Brain microvascular endothelial cell (primary cell): ENCODE results near the gene SPACDR.

Source experiments
- DNase-seq: peaks from one replicate; pipeline ENCODE4 v3.0.0-alpha.2; 2020
- H3K27ac ChIP-seq: fragments of 250-450 bp; sonication (Bioruptor Pico); 2 replicates; pipeline ENCODE4 v1.5.1; 2020; ENCODE audit warnings: mild to moderate bottlenecking, moderate library complexity
- H3K27me3 ChIP-seq: fragments of 250-450 bp; sonication (Bioruptor Pico); replicated peaks from 2 replicates; pipeline ENCODE4 v1.5.1; 2020; ENCODE audit warnings: mild to moderate bottlenecking
- H3K36me3 ChIP-seq: fragments of 250-450 bp; sonication (Bioruptor Pico); replicated peaks from 2 replicates; pipeline ENCODE4 v1.5.1; 2020; ENCODE audit warnings: mild to moderate bottlenecking
- H3K4me3 ChIP-seq: 2 replicates; pipeline ENCODE4 v1.5.1; 2011; ENCODE audit warnings: low read depth, mild to moderate bottlenecking, control low read depth, low read length, moderate library complexity
- in situ Hi-C: cut with HindIII; loops from 2 replicates; pipeline ENCODE4 v1.10.0; 2017; ENCODE audit warnings: low sequenced_read_pairs, low pct_ligation_motif_present
- TF ChIP-seq, protein P1 (sequence below): IDR thresholded peaks from 2 replicates; pipeline ENCODE4 v1.5.1; 2011; ENCODE audit warnings: low read depth, mild to moderate bottlenecking, moderate library complexity, low read length, control low read depth, inconsistent platforms; ENCODE audit errors: missing control alignments

SPACDR gene

DNA sequence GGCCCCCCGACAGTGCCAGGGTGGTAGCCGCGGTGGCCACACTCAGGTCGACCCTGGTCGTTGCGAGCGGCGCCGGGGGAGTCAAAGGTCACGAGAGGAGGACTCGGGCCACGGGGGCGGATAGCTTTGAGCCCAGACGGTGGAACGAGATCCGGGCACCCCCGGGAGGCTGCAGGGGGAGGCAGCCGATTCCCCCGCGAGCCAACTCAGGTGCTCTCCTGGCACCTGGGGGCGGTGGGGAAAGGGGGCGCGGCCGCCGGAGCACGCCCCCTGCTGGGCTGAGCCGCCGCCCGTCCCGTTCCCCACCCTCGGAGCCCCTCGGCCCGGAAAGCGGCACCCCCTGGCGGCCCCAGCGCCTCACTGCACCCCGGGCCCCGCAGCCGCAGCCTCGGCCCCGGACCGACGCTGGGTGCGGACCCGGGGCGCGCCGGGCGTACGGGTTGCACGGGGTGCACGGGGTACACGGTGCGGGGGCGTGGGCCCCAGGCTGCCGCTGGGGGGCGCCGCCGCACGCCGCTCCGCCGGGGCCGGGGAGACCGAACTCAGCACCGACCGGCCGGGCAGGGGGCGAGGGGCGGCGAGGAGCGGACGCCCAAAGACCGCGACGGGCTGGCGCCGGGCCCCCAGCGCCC lies 19.1 kb upstream of the SPACDR start:
- Histone ChIP-seq H3K27ac (no peak overlapping the region), H3K4me3 (peak overlapping the region; percentile 53), H3K27me3 (no peaks in the 10 kb centered on the region), H3K36me3 (no peaks in the 10 kb centered on the region)
- in situ Hi-C loops, result no loop called here
- peak; percentile 14 for DNase-seq
- TF ChIP-seq, protein P1, sequence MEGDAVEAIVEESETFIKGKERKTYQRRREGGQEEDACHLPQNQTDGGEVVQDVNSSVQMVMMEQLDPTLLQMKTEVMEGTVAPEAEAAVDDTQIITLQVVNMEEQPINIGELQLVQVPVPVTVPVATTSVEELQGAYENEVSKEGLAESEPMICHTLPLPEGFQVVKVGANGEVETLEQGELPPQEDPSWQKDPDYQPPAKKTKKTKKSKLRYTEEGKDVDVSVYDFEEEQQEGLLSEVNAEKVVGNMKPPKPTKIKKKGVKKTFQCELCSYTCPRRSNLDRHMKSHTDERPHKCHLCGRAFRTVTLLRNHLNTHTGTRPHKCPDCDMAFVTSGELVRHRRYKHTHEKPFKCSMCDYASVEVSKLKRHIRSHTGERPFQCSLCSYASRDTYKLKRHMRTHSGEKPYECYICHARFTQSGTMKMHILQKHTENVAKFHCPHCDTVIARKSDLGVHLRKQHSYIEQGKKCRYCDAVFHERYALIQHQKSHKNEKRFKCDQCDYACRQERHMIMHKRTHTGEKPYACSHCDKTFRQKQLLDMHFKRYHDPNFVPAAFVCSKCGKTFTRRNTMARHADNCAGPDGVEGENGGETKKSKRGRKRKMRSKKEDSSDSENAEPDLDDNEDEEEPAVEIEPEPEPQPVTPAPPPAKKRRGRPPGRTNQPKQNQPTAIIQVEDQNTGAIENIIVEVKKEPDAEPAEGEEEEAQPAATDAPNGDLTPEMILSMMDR, result peak; percentile 52

DNA sequence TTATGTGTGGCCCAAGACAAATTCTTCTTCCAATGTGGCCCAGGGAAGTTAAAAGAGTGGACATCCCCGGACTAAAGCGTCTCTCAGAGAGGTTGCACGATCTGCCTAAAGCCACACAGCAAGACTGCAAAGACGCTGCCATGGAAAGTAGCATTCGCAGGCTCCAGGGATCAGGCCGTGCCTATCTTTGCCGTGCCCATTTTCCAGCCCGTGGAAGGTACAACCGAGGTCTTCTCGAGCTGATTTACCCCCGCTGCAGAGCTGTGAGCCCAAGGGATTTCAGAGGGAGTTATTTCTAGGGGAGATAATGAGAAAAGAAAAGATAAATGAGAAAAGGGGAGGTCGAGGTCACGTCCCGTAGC lies 18.6 kb upstream of the SPACDR start:
- no peaks in the 10 kb centered on the region for H3K36me3 ChIP-seq
- H3K4me3 ChIP-seq, result peak overlapping the region; percentile 53
- no peak overlapping the region for H3K27ac ChIP-seq
- TF ChIP-seq, protein P1, result no peak
- in situ Hi-C loops, result no loop called here
- no peaks in the 10 kb centered on the region for H3K27me3 ChIP-seq
- DNase-seq, result no peak

DNA sequence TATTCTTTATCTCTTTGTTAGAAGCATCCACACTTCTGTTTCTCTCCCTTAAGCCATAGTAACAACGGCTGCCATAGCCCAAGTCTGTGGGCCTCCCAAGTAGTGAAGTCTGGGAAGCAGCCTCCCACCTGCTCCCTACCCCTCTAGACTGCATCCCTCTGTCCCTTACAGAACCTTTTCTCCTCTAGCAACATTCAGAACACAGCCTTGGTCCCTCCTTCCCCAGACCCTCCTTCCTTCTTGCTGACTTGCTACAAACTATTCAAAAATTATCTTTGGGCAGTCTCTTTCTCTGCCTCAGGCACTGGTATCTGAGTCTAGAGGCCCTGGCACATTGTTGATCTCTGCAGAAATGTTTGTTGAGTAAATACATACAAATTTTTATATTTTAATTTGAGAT lies 17.4 kb upstream of the SPACDR start:
- Histone ChIP-seq H3K27ac (no peak overlapping the region), H3K36me3 (no peaks in the 10 kb centered on the region), H3K4me3 (no peak overlapping the region), H3K27me3 (no peaks in the 10 kb centered on the region)
- no peak for DNase-seq
- in situ Hi-C loops, result no loop called here
- TF ChIP-seq, protein P1, result no peak

DNA sequence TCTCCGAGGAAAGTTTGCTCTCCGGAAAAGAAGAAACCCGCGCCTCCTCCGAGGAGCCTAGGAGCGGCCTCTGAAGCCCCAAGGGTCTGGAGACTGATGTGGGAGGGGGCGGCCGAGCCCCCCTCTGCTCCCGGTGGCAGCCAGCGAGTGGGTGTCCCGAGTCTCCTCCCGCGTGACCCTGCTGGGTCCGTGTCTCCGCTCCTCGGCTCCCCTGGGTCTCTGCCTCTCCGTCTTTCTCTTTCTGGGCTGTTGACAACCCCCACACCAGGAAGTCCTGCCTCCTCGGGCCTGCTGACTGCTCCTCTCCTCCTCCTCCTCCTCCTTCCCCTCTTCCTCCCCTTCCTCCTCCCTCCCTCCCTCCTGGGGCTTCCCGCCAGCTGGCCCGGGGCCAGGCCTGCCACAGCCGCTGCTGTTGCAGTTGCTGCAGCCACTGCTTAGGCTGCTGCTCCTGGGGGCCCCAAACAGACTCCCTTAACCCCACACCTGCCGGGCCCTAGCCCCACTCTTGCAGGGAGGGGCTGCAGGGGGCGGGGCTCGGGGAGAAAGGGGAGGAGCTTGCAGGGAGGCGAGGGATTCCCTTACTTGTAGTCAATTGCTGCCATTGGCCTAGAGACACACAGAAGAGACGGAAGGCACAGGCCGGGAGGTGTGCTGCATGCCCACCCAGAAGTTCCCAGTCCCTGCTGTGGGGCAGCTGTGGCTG lies 15.0 kb upstream of the SPACDR start, which contains the start of gene TSC22D4:
Gene TSC22D4 (minus strand): TSS at position 257 of the 703 bp plus-strand sequence. CDS start 1,176 bp downstream, outside the sequence.
- in situ Hi-C loops, result no loop called here

DNA sequence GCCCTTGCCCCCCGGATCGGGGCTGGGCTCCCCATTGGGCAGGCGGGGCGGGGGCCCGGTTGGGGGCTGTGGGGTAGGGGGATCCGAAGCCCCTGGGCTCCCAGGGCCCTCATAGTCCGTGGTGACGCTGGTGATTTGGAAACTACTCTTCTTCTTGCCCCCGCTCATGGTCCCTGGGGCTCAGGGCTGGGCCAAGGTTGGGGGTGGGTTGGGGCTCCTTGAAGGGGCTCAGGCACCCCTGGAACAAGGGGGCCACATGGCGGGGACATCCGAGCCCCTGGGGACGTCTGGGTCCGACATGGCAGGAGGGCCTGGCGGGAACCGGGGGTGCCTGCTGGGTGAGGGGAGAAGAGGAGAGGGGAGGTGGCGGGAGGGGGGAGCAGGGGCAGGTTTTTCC lies 13.8 kb upstream of the SPACDR start:
- no peak for DNase-seq
- Histone ChIP-seq H3K27ac (no peak overlapping the region), H3K4me3 (peak overlapping the region; percentile 92), H3K27me3 (no peaks in the 10 kb centered on the region), H3K36me3 (peaks cover 10% of the 10 kb centered on the region)
- TF ChIP-seq, protein P1, result no peak
- in situ Hi-C loops, result no loop called here

More for the DNA sequence above, 15.0 kb upstream of the SPACDR start, which contains the start of gene TSC22D4:
- TF ChIP-seq, protein P1, result no peak
- peak; percentile 90 for DNase-seq
- Histone ChIP-seq H3K27me3 (no peaks in the 10 kb centered on the region), H3K27ac (peak within 1 kb of the TSS; percentile 2), H3K36me3 (peaks cover 3% of the 10 kb centered on the region), H3K4me3 (peak within 1 kb of the TSS; percentile 92)
